ENCODE measurements around the gene IPPK.

DNA sequence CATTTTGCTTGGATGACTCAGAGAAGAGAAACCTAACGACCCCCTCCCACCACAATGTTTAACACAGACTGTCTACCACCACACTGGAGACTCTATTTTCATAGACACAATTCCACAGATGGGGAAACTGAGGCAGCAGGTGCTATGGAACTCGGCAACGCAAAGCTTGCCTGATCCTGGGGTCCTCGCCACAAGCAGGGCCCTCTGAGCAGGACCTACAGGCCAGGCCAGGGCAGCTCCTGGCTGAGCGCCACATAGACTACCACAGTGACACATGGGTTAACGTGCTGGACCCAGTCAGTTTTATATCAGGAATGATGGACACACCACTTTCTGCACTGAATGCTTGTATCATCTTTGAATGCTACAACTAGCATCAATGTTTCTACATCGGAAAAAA lies 11.8 kb downstream of the IPPK start:
- TF ChIP-seq GATA3 (IDR thresholded peaks at IDR 0.05; ENCODE audit: low read depth, low read length) (no peak), GATA2 (IDR thresholded peaks at IDR 0.05; ENCODE audit: low read depth, low read length) (no peak)
